BE2C (cell line): ENCODE data around the gene SMIM10L1. TPM values are rescaled to one million over a fixed set of nuclear protein-coding genes. Genes with fewer than 3 reads are reported as not detected.
A peak's percentile ranks its signal among the peaks of the same experiment; 100 is the strongest.

Experiments used
- DNase-seq: peaks from one replicate; pipeline ENCODE4 v3.0.0-alpha.2; 2020
- H3K27me3 ChIP-seq: fragments of 250-450 bp; sonication (Bioruptor Pico); 2 replicates; pipeline ENCODE4 v1.5.1; 2020; ENCODE audit warnings: mild to moderate bottlenecking
- H3K36me3 ChIP-seq: fragments of 250-450 bp; sonication (Bioruptor Pico); 2 replicates; pipeline ENCODE4 v1.5.1; 2020; ENCODE audit warnings: mild to moderate bottlenecking
- H3K4me1 ChIP-seq: fragments of 250-450 bp; sonication (Bioruptor Pico); 2 replicates; pipeline ENCODE4 v1.5.1; 2020
- H3K4me3 ChIP-seq: 2 replicates; pipeline ENCODE4 v1.5.1; 2011; ENCODE audit warnings: low read depth, low read length
- H3K9me3 ChIP-seq: fragments of 250-450 bp; sonication (Bioruptor Pico); 2 replicates; pipeline ENCODE4 v1.5.1; 2020
- polyA plus RNA-seq: library from polyadenylated mRNA; unstranded; fragments of >200 nt; gene quantifications from one replicate; pipeline ENCODE4 v1.2.1, GENCODE V29; 2012; ENCODE audit warnings: low read depth, missing spikeins; ENCODE audit not compliant: insufficient read length, insufficient read depth
- TF ChIP-seq, protein P1 (sequence below): IDR thresholded peaks from 2 replicates; pipeline ENCODE4 v1.5.1; 2012; ENCODE audit warnings: mild to moderate bottlenecking, low read depth, low read length

The SMIM10L1 gene
- 12.1 TPM for polyA plus RNA-seq

DNA sequence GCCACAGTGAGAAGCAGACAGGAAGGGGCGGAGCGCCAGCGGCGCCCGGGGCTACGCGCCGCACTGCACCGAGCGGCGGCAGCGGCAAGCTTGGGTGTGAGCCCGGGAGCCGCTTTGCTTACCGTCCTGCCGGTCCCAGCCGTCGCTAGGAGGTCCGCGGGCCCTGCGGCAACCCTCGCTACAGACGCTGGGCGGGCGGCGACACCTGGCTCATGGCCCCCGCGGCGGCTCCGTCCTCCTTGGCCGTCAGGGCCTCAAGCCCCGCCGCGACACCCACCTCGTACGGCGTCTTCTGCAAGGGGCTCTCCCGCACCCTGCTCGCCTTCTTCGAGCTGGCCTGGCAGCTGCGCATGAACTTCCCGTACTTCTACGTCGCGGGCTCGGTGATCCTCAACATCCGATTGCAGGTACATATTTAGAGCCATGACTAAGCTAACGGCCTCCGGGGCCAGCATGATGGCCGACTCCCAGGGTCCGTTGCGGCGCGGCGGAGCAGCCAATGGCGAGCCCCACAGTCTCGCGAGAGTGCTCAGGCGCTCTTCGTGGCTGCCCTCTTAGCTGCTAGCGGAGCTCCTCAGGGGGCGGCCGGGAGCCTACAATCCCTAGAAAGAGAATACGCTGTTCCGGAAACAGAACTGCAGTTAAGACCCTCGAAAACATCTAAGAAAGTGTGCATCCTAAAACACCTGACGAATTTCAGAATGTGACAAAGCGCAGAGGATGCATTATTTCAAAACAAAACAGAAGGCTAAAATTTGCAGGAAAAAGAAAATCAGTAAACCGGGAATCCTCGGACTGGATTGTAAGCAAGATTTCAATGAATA is at the start of gene SMIM10L1:
TSS of gene SMIM10L1 (plus strand) at position 50 of the 824 bp plus-strand sequence. CDS start at position 213, 163 bp downstream.
- TF ChIP-seq, protein P1, sequence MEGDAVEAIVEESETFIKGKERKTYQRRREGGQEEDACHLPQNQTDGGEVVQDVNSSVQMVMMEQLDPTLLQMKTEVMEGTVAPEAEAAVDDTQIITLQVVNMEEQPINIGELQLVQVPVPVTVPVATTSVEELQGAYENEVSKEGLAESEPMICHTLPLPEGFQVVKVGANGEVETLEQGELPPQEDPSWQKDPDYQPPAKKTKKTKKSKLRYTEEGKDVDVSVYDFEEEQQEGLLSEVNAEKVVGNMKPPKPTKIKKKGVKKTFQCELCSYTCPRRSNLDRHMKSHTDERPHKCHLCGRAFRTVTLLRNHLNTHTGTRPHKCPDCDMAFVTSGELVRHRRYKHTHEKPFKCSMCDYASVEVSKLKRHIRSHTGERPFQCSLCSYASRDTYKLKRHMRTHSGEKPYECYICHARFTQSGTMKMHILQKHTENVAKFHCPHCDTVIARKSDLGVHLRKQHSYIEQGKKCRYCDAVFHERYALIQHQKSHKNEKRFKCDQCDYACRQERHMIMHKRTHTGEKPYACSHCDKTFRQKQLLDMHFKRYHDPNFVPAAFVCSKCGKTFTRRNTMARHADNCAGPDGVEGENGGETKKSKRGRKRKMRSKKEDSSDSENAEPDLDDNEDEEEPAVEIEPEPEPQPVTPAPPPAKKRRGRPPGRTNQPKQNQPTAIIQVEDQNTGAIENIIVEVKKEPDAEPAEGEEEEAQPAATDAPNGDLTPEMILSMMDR, result no peak; the same call in 1 of the 2 replicates
- Histone ChIP-seq H3K9me3 (no peaks in the 10 kb centered on the region), H3K4me1 (no peaks in the 10 kb centered on the region), H3K4me3 (peak within 1 kb of the TSS; percentile 87), H3K36me3 (peaks cover 3% of the 10 kb centered on the region), H3K27me3 (no peaks in the 10 kb centered on the region)
- peak; percentile 96 for DNase-seq

DNA sequence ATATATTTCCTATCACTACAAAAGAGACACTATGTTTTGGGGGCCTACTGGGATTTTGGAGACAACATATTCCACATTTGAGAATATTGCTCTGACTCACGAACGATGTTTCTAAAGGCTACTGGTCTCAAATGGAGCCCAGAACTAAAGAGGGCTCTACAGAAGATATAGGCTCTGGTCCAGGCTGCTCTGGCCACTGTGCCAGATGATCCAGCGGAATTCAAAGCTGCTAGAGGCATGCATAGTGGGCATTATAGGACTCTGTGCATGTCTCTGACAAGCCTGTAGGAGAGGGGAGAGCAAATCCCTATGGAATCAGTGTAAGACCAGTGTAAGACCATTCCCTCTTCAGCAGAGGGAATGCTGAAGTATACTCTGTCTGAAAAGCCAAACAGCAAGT is 40.6 kb upstream of the SMIM10L1 start:
- DNase-seq, result no peak
- no peaks in the 10 kb centered on the region for H3K9me3 ChIP-seq
- no peaks in the 10 kb centered on the region for H3K36me3 ChIP-seq
- TF ChIP-seq, protein P1, result no peak
- no peaks in the 10 kb centered on the region for H3K4me1 ChIP-seq
- no peak overlapping the region for H3K4me3 ChIP-seq
- H3K27me3 ChIP-seq, result no peaks in the 10 kb centered on the region

DNA sequence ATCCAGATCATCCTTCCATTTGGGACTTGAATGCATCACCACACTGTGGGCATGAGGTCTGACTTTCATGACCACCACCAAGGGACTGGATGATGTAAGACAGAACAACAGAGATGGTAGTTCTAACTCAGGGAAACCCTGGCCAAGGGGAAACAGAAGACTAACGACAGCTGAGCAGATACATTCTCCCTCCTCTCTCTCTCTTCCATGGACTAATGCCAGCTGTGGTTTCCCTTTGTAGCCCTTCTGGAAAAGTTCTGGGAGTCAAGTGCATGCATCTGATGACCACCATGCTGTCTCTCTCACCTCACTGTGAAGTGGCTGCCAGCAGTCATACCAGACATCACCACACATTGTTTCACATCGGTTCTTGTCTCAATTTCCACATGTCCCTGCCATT is 40.0 kb upstream of the SMIM10L1 start:
- Histone ChIP-seq H3K27me3 (no peaks in the 10 kb centered on the region), H3K4me1 (no peaks in the 10 kb centered on the region), H3K9me3 (no peaks in the 10 kb centered on the region), H3K36me3 (no peaks in the 10 kb centered on the region), H3K4me3 (no peak overlapping the region)
- no peak for DNase-seq
- TF ChIP-seq, protein P1, result no peak

DNA sequence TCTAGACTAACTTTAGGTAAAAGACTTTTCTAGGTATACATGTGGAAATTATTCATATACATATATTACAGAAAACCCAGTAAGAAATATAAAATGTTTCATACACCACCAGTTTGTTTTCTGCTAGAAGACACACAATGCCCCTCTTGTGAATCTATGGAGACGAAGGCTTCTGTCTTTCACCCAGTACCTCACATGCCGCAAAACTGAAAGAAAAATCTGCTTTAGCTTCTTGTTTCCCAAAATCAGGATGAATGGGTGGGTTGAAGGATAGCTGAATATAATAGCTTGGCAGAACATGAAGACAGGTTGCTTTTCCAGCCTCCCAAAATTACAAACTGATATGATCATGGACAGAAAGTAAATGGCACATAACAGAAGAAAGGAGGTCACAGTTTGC is 37.8 kb upstream of the SMIM10L1 start:
- DNase-seq, result no peak
- TF ChIP-seq, protein P1, result no peak
- no peak overlapping the region for H3K4me3 ChIP-seq
- no peaks in the 10 kb centered on the region for H3K27me3 ChIP-seq
- no peaks in the 10 kb centered on the region for H3K9me3 ChIP-seq
- no peaks in the 10 kb centered on the region for H3K4me1 ChIP-seq
- H3K36me3 ChIP-seq, result no peaks in the 10 kb centered on the region

DNA sequence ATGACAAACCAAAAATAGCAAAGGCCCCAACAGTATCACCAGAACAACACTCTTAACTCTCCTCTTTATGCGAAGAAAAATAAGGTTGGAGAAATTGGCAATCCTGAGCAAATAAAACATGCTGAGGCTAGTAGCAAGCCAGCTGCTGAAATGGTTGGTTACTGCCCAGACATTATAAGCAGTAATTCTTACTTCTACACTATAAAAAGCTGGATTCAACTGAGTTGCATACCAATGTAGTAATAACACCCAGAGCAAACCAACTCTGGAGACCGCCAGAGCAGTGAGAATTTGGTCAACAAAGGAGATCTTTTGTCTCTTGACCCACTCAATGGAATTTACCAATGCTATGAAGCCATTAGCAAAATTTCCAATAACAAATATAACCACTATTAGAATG is 37.2 kb upstream of the SMIM10L1 start:
- Histone ChIP-seq H3K4me3 (no peak overlapping the region), H3K36me3 (no peaks in the 10 kb centered on the region), H3K9me3 (no peaks in the 10 kb centered on the region), H3K4me1 (no peaks in the 10 kb centered on the region), H3K27me3 (no peaks in the 10 kb centered on the region)
- TF ChIP-seq, protein P1, result no peak
- DNase-seq, result no peak

DNA sequence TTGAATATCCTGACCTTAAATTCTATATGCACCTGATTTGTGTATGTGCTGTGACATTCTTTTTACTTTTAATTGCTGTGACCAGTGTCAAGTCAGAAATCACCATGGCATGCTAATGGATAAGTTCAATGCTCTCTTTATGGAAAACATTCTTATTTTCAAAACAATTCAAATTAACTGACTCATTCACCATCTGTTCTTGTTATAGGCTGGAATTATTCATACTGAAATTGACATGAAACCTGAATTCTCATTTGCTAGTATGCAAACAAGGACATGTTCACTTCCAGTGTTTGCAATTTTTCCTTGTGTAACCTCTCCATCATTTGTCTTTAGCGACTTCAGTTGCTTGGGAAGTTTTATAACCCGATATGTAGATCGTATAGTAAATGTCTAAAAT is 36.7 kb upstream of the SMIM10L1 start, which contains the start of gene TAS2R30:
TSS of gene TAS2R30 (minus strand) at position 340 of the 400 bp plus-strand sequence. CDS start 400 bp downstream, outside the sequence.
- no peak for DNase-seq
- Histone ChIP-seq H3K27me3 (no peaks in the 10 kb centered on the region), H3K36me3 (no peaks in the 10 kb centered on the region), H3K4me3 (no peak within 1 kb of the TSS), H3K4me1 (no peaks in the 10 kb centered on the region), H3K9me3 (no peaks in the 10 kb centered on the region)
- TF ChIP-seq, protein P1, result no peak
